Activated CD8-positive, alpha-beta memory T cell treated with anti-CD3 and anti-CD28 coated beads for 1 hour (primary cell): ENCODE measurements around the gene ROPN1.

Source experiments
- DNase-seq, 2 donors: peaks; one replicate each; pipeline ENCODE4 v3.0.0-alpha.2; 2020; ENCODE audit warnings: low read depth in 1 of 2; ENCODE audit errors: extremely low read depth in 1 of 2

Gene ROPN1

GRCh38 chr3:123951522-123952447, 40.1 kb downstream of the ROPN1 start:
- no peak for DNase-seq

- DNase-seq, result no peak
Measured at GRCh38 chr3:123949641-123950040, 42.3 kb downstream of the ROPN1 start.

DNA sequence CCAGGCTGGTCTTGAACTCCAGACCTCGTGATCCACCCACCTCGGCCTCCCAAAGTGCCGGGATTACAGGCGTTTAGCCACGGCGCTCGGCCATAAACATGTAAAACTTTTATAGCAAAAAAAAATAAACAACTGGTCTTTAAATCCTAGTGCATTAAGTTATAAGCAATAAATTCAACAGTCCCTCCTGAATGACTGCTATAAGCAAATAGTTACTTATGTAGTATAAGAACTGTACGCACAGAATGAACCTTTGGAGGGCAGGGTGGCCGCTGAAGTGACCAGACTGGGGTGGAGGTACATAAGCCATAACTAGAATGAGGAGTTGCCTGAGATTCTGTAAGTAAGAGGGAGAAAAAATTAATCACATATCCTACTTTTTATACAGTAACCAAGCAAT, 43.5 kb downstream of the ROPN1 start:
- no peak for DNase-seq

DNA sequence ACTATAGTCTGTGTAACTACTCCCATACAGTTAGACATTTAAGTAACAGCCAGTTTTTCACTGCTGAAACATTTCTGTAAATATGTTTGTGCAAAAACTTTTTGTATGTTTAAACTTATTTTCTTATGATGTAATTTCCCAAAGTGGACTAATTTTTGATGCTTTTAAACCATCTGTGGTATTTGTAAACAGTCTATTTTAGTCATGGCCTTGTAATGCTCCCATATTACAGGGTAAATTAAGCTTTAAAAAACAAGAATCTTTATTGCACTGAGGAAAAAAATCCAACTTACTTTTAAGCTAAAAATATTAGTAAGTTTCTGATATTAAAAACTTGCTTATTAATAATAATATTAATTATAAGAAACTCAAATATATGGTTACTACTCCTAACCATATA, 44.4 kb downstream of the ROPN1 start:
- no peak for DNase-seq

DNA sequence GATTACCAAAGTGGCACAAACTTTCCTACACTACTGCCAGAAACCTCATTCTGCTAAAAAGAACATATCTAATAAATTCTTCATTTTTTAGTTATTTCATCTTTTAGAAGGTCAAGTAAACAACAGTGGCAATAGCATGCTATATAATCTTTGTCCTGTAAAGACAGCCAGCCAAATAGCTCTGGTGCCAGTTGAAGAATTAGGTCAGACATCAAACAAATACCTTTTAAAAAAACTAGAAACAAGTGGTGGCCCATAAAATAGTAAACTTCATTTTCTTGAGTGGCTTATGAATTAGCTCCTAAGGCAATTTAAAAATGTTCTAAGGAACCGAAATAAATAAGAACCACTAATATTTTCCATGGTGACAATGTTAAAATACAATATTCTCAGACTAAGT, 50.4 kb downstream of the ROPN1 start:
- DNase-seq, result no peak

DNA sequence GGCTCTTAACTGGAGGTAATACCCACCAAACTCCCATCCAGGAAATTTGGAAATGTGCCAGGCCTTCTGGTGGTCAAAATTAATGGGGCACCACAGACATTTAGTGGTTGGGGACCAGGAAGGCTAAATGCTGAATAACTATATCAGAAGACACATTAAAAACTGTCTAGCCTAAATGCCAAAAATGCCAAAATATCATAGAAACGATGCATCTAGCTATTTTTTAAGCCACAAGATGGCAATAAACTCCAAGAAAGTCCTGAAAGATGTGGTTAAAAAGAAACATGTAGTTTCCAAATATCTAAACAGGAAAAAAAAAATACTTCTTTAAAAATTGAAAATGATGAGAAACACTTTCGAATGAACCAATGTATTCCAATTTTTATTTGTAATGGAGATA, 50.8 kb downstream of the ROPN1 start:
- no peak for DNase-seq

DNA sequence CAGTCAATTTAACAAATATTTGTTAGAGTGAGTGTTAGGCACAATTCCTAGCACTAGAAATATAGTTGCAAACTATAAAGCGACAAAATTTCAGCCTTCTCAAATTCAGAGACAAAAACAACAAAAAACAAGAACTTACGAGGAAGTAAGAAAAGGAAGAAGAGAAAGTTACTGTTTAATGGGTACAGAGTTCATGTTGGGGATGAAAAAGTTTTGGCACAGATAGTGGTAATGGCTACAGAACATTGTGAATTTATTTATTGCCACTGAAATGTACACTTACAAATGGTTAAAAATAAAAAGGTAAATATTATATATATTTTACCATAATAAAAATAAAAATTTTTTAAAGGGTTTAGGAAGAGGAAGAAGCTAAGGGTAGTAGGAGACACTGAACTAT, 52.2 kb downstream of the ROPN1 start:
- no peak for DNase-seq

- DNase-seq, result no peak
Measured at GRCh38 chr3:123936400-123936799, 55.5 kb downstream of the ROPN1 start.

GRCh38 chr3:123935830-123936229, 56.1 kb downstream of the ROPN1 start:
- no peak for DNase-seq

DNA sequence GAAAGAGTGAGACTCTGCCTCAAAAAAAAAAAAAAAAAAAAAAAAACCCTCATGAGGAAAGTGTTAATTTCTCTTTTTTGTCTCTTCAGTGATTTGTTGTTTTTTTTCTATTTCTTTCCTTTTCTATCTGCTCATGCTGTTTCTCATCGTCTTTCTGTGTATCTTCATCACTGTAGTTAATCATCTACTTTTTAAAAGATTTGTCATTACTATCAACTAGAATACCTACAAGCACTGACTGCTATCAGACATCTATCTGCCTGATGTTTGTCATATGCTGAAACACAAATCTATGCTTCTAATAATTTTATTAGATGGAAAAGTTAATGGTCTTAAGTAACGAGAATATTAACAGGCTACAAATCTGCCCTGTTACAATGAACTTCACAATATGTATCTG, 57.7 kb downstream of the ROPN1 start:
- DNase-seq, result no peak

- DNase-seq, result no peak
Measured at GRCh38 chr3:123930445-123930844, 61.5 kb downstream of the ROPN1 start.

GRCh38 chr3:123929325-123929724, 62.6 kb downstream of the ROPN1 start:
- no peak for DNase-seq

- DNase-seq, result no peak
Measured at GRCh38 chr3:123926396-123926795, 65.5 kb downstream of the ROPN1 start.

DNA sequence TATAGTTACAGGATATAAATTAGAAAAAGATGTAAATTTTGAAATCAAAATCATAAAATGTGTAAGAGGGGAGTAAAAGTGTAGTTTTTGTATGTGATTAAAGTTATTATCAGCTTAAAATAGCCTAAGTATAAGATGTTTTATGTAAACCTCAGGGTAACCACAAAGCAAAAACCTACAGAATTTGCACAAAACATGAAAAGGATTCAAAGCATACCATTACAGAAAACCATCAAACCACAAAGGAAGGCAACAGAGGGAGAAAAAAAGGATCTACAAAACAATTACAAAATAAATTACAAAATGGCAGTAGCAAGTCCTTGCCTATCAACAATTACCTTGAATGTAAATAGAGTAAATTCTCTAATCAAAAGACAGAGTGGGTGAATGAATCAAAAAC, 71.1 kb downstream of the ROPN1 start:
- DNase-seq, result no peak

GRCh38 chr3:123920383-123920782, 71.5 kb downstream of the ROPN1 start:
- no peak for DNase-seq

DNA sequence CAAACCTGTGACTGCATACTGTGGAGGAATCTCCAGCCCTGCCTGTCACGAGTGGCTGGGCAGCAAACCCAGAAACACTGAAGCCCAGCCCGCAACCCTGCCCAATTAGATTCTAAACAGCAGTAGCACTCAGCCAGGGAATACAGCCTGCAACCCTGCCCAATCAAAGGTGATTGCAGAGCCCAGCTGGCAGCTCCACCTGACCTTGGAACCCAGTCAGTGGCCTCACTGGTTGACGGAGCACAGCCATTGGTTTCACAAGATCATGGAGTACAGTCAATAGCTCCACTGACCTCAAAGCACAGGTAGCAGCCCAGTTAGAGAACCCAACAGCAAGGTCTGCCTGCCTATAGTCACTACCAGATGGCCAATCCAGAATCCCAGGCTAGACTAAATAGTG, 72.6 kb downstream of the ROPN1 start:
- DNase-seq, result no peak
